HG03457 (cell line): ENCODE data around the gene RGS13.
A peak's percentile ranks its signal among the peaks of the same experiment; 100 is the strongest.
"Not testable (repeated sequence)": the region's sequence is repeated elsewhere in the genome, so short reads cannot be mapped to it uniquely, and the experiment has no call there.

Experiments used
- ATAC-seq: cut with Tn5 transposase; IDR thresholded peaks from one replicate; pipeline ENCODE4 v1.9.1; 2021; ENCODE audit warnings: moderate number of reproducible peaks; ENCODE audit not compliant: unreplicated experiment

Gene RGS13

GRCh38 chr1:192669174-192669573, 33.2 kb downstream of the RGS13 start:
- no peak for ATAC-seq

DNA sequence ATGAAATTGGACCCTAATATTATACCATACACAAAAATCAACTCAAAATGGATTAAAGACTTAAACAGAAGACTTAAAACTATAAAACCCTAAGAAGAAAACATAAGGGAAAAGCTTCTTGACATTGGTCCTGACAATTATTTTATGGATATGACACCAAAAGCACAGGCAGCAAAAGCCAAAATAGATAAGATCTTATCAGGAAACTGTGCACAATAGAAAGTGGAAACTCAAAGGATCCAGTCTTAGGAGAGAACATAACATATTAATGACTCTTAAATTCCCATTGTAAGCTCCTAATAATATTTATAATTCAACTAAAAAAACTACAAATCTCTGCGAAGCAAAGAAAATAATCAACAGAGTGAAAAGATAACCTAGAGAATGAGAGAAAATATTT, 39.8 kb downstream of the RGS13 start:
- no peak for ATAC-seq

DNA sequence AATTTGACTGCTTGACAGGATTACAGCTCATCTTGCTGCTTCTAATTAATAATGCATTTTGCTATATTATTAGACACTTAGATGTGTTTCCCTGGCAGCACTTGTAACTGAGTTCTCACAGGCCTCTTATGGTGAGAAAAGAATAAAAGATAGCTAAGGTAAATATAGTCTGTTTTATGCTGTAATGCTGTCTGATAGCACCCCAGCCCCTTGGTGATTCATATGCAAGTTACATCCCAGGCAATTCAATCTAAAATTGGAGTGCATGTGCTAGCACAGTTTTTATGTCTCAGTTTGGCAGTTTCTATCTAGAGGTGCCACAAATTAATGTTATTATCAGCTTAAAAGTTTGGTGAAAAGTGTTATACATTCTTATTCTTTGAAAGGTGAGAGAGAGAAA, 42.2 kb downstream of the RGS13 start:
- no peak for ATAC-seq

DNA sequence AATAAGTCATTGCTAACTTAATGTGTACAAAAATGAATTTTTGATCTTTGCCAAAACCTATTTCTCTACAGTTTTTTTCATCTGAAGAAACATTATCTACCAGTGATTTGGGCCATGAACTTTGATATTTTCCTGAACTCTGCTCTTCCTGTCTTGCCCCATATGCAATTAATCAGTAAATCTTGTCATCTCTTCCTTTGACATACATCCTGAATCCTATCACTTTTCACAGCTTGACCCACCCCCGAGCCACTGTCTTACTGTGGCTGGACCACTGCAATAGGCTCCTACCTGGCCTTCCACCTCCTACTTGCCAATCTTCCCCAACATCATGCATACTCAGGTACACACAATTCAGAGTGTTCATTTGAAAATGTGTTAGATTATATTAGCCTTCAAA, 46.4 kb downstream of the RGS13 start:
- ATAC-seq = no peak

- not testable (repeated sequence) for ATAC-seq
These were observed 47.1 kb downstream of the RGS13 start for GRCh38 chr1:192683081-192683480.

DNA sequence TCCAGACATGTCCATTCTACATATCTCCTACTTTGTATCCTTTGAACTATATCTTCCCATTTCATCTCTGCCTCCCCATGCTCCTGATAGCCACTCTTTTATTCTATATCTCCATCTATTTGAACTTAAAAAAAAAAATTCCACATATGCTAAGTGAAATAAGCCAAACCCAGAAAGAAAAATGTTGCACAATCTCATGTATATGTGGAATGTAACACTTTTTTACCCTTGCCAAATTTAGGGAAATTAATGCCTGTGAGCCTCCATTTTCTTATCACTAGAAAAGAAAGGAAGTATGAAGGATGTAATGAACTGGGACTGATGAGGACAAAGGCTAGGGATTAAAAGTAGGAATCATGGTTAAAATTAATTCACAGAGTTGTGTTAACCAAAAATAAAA, 53.5 kb downstream of the RGS13 start:
- ATAC-seq = no peak

DNA sequence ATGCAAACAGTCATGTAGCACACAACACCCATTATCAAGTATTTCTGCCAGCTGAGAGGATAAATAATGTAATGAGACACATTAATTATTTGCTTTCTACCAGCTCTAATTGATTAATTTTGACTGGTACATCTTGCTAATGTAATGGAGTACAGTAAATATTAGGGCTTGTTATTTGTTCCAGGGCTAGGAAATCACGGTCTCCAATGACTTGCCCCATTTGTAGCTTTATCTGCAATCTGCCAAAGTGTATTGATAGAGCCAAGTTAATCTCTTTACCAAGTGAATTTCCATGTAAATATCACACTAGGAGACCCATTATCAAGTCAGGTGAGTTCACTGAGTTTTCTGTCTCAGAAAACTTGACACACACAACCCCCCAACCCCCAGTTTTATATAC, 55.1 kb downstream of the RGS13 start:
- ATAC-seq = no peak

- ATAC-seq = no peak
These were observed 60.1 kb downstream of the RGS13 start for GRCh38 chr1:192696082-192696481.

- no peak for ATAC-seq
These were observed 61.8 kb downstream of the RGS13 start for GRCh38 chr1:192697771-192698170.

DNA sequence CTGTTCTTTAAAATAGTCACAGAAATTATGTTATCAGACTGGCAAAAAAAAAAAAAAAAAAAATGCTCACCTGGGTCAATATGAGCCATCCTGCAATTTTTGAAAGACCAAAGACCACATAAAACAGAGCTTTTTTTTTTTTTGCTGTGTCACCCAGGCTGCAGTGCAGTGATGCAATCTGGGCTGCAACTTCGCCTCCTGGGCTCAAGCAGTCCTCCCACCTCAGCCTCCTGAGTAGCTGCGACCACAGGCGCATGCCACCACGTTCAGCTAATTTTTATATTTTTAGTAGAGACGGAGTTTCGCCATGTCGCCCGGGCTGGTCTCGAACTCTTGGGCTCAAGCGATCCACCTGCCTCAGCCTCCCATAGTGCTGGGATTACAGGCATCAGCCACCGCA, 62.8 kb downstream of the RGS13 start:
- no peak for ATAC-seq

DNA sequence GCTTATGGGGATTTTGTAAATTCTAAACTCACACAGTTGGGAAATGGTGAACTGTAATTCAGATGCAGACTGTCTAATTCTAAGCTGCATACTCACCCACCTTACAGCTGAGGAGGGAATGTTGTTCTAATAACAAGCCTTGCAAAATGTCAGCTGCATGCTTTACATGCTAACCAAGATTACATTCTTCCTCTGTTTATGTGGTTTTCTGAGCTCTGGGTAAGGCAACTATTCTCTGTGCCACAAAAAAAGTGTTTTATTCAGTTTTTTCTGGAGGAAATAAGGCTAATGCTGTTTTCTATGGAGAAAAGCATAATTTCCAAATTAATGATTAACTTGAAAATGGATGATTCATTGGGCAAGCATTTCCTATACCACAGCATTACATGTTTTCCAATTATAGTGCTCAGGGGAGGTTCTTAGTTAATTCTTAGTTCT, 64.9 kb downstream of the RGS13 start:
- ATAC-seq = no peak

DNA sequence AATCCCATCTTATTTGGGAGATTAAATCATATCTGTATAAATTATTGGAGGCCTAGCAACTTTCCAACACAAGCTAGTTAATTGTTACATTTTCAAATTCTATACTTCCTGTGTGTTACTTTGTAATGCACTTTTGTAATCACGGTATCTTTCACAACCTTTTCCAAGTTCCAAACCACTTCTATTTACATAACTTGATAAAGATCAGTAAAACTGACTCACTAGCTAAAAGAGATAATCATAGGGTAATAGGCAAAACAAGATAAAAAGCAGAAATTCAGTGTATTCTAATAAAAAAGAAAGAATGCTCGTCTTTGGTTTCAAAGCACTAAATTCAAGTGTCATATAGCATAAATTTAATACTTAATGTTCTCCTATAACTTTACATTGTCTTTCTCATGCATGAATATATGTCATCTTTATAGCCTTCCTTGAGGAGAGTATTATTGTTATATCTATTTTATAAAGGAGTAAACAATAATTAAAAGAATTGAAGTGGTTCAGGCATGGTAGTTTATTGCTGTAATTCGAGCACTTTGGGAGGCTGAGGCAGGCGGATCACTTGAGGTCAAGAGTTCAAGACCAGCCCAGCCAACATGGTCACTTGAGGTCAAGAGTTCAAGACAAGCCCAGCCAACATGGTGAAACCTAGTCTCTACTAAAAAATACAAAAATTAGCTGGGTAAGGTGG, 66.4 kb downstream of the RGS13 start:
- ATAC-seq = no peak

GRCh38 chr1:192703283-192704206, 67.6 kb downstream of the RGS13 start:
- ATAC-seq = peak; percentile 69

DNA sequence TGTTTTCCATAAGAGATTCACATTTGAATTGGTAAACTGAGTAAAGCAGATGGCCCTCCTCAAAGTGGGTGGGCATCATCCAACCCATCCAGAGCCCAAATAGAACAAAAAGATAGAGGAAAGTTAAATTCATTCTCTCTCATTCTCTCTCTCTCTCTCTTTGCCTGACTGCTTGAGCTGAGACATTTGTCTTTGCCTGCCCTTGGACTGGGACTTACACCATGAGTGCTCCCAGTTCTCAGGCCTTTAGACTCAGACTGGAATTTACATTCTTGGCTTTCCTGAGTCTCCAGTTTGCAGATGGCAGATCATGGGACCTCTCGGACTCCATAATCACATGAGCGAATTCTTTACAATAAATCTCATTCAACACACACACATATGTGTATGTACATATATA, 69.6 kb downstream of the RGS13 start:
- ATAC-seq = no peak

- no peak for ATAC-seq
These were observed 71.0 kb downstream of the RGS13 start for GRCh38 chr1:192706936-192707335.

DNA sequence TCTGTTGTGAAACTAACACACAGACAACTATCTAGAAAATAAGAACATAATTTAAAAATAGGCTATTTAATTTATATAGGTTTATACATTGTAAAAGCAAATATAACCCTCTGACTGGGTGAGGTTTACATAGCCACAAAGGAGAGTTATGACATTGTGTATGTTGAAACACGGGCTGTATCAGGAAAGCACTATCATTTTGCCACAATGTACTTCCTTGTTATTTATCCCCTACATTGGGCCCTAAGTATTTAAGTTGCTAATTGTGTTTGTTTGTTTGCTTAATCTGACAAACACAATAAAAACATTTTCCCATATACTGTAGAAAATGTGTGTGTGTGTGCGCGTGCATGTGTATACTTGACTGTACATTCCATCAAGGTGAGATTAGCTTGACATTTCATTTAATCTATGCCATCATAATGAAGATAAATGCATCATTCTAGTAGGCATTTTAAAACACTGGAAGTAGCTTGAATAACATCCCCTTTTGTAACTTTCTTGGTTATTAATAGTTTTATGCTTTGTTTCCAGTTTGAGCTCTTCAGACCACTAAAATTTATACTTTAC, 72.1 kb downstream of the RGS13 start:
- no peak for ATAC-seq

DNA sequence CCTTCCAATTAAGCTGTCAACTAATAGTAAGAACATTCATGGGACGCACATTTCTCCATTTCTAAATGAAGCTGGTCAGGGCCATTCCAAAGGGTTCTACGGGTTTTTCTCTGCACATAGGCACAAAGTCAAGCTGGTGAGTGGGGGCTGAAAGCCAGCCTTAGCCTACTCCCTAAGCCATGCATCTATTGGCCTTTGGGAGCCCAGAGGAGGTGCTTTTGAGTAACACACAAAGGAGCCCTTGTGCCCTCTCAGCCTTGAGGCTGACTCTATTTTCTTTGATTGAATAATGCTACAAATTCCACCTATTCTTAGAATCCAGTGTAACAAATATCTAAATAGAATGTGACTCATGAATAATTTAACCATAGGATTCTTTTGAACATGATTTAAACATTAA, 73.6 kb downstream of the RGS13 start:
- ATAC-seq = no peak
